HepG2 (cell line): Measurements from ENCODE around the gene C1orf141. TPM values are rescaled to one million over a fixed set of nuclear protein-coding genes. Genes with fewer than 3 reads are reported as not detected.

ENCODE experiments used
- ATF1 ChIP-seq: IDR thresholded peaks from 2 replicates; pipeline ENCODE4 v1.6.1; 2016; ENCODE audit warnings: mild to moderate bottlenecking, control low read depth
- ELF1 ChIP-seq: sonication (generic); formaldehyde crosslinking; IDR thresholded peaks from 2 replicates; pipeline ENCODE4 v1.4.0; 2020; ENCODE audit warnings: missing genetic modification reagents
- MEIS2 ChIP-seq: sonication (generic); formaldehyde crosslinking; IDR thresholded peaks from 2 replicates; pipeline ENCODE4 v1.9.0; 2021; ENCODE audit warnings: mild to moderate bottlenecking, missing genetic modification reagents
- TEAD3 ChIP-seq: optimal IDR thresholded peaks from 2 replicates; pipeline ENCODE3; 2016; ENCODE audit warnings: borderline replicate concordance
- ZFP41 ChIP-seq: sonication (generic); formaldehyde crosslinking; IDR thresholded peaks from 2 replicates; pipeline ENCODE4 v1.4.0; 2020; ENCODE audit warnings: mild to moderate bottlenecking, missing genetic modification reagents, borderline replicate concordance
- ZFYVE20 ChIP-seq: sonication (generic); formaldehyde crosslinking; IDR thresholded peaks from 2 replicates; pipeline ENCODE4 v1.8.0; 2023; ENCODE audit warnings: low read depth, mild to moderate bottlenecking, moderate library complexity, missing genetic modification reagents, borderline replicate concordance
- ZMYM3 ChIP-seq: sonication (generic); formaldehyde crosslinking; IDR thresholded peaks from 2 replicates; pipeline ENCODE4 v1.5.1; 2020; ENCODE audit warnings: mild to moderate bottlenecking, missing genetic modification reagents
- ZNF547 ChIP-seq: sonication (generic); formaldehyde crosslinking; IDR thresholded peaks from 2 replicates; pipeline ENCODE4 v1.5.1; 2020; ENCODE audit warnings: mild to moderate bottlenecking, missing genetic modification reagents
- ZNF605 ChIP-seq: sonication (generic); formaldehyde crosslinking; IDR thresholded peaks from 2 replicates; pipeline ENCODE4 v1.8.0; 2022; ENCODE audit warnings: mild to moderate bottlenecking, missing genetic modification reagents
- ZNF724P ChIP-seq: sonication (generic); formaldehyde crosslinking; IDR thresholded peaks from 2 replicates; pipeline ENCODE4 v1.8.0; 2022; ENCODE audit warnings: missing genetic modification reagents, borderline replicate concordance
- ZNF747 ChIP-seq: sonication (generic); formaldehyde crosslinking; IDR thresholded peaks from 2 replicates; pipeline ENCODE4 v1.8.1; 2023; ENCODE audit warnings: missing genetic modification reagents, mild to moderate bottlenecking, borderline replicate concordance
- ZNF816 ChIP-seq: sonication (generic); formaldehyde crosslinking; IDR thresholded peaks from 2 replicates; pipeline ENCODE4 v1.8.0; 2022; ENCODE audit warnings: missing genetic modification reagents, mild to moderate bottlenecking, borderline replicate concordance
- polyA plus RNA-seq, 8 experiments: library from polyadenylated mRNA; depleted of rRNA in 3 of 8; stranded (reverse) in 7 of 8; unstranded in 1 of 8; fragments of >200 nt; fragmentation: Illumina TruSeq in 4 of 8; extraction: Trizol in 4 of 8; gene quantifications; 2 replicates each; pipeline versions ENCODE4 v1.2.1 to v1.2.3, GENCODE V29; 2011 to 2016; ENCODE audit warnings: low read depth in 4 of 8, missing spikeins in 1 of 8, mixed read lengths in 1 of 8; ENCODE audit not compliant: insufficient read depth in 1 of 8
- total RNA-seq, 5 experiments: library from RNA; depleted of rRNA; stranded (reverse); fragments of >200 nt; fragmentation: Illumina TruSeq; extraction: Trizol; gene quantifications; 2 replicates each; pipeline ENCODE4 v1.2.3, GENCODE V29; 2016; ENCODE audit warnings: low read depth in 1 of 5
- TF ChIP-seq, protein P1 (sequence below): sonication (generic); formaldehyde crosslinking; IDR thresholded peaks from 2 replicates; pipeline ENCODE4; 2020; ENCODE audit warnings: missing genetic modification reagents, mild to moderate bottlenecking, borderline replicate concordance
- TF ChIP-seq, protein P2 (sequence below): sonication (generic); formaldehyde crosslinking; IDR thresholded peaks from 2 replicates; pipeline ENCODE4 v1.5.0; 2020; ENCODE audit warnings: missing genetic modification reagents
- TF ChIP-seq, protein P3 (sequence below): sonication (generic); formaldehyde crosslinking; IDR thresholded peaks from 2 replicates; pipeline ENCODE4 v1.4.0; 2020; ENCODE audit warnings: low read depth, missing genetic modification reagents
- TF ChIP-seq, protein P4 (sequence below): sonication (generic); formaldehyde crosslinking; IDR thresholded peaks from 2 replicates; pipeline ENCODE4 v1.9.0; 2021; ENCODE audit warnings: missing genetic modification reagents, borderline replicate concordance

Gene C1orf141
- total and polyA plus RNA-seq, 2 of the 13 experiments (the other 11 are each of a cell fraction or from before 2014, with no cell fraction given), result not detected

DNA sequence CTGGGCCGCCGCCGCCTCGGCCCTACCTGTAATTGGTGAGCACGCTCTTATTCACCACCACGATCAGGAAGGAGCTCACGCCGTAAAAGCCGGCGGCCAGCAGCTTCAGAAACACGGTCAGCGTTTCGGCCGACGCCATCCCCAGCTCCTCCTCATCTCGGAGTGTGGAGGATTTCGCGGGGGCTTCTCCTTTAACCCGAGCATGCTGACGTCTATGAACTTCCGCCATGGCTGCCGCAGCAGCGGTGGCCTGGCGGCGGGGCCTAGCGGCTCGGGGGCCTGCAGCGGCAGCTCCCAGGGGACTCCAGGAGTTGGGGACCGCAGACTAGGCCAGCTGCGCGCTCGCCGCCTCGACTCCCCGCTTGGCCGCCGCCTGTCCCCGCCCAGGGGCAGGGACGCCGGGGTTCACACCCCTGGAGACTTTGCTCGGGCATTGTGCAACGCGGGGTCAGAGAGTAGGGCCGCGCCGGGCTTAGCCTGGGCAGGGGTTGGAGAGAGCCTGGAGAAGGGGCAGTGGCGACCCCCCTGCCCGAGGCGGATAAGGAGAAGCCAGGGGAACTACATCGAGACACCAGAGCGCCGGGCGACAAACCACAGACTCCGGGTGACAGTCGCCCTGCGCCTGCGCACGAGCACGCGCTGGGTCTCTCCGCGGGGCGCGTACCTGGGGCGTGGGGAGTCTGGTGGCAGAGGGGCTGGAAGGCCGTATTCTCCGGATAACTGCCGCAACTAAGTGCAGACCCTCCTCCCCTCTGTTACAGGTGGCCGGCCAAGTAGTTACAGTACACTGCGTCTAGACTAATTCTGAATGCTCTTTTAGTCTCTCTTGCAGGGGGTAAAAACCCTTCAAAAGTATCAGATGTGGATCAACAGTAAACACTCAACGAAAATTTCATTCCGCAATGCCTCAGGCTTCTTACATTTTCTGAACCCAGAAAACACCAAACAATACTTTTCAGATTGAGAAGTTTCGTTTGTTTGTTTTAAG lies 80.7 kb downstream of the C1orf141 start, which contains the start of gene SLC35D1 (continued):
- TF ChIP-seq, protein P1, sequence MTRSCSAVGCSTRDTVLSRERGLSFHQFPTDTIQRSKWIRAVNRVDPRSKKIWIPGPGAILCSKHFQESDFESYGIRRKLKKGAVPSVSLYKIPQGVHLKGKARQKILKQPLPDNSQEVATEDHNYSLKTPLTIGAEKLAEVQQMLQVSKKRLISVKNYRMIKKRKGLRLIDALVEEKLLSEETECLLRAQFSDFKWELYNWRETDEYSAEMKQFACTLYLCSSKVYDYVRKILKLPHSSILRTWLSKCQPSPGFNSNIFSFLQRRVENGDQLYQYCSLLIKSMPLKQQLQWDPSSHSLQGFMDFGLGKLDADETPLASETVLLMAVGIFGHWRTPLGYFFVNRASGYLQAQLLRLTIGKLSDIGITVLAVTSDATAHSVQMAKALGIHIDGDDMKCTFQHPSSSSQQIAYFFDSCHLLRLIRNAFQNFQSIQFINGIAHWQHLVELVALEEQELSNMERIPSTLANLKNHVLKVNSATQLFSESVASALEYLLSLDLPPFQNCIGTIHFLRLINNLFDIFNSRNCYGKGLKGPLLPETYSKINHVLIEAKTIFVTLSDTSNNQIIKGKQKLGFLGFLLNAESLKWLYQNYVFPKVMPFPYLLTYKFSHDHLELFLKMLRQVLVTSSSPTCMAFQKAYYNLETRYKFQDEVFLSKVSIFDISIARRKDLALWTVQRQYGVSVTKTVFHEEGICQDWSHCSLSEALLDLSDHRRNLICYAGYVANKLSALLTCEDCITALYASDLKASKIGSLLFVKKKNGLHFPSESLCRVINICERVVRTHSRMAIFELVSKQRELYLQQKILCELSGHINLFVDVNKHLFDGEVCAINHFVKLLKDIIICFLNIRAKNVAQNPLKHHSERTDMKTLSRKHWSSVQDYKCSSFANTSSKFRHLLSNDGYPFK, result peak; percentile 66
- TF ChIP-seq ZMYM3 (peak; percentile 43), ZNF816 (CRISPR knock-in tag) (peak; percentile 61; the same call in 1 of the 2 replicates), ZFP41 (CRISPR knock-in tag) (peak; percentile 69; the same call in 1 of the 2 replicates), ATF1 (no peak), ZNF547 (CRISPR knock-in tag) (peak; percentile 47; the same call in 1 of the 2 replicates), TEAD3 (CRISPR knock-in tag) (no peak), ZNF747 (CRISPR knock-in tag) (peak; percentile 96; the same call in 1 of the 2 replicates), ELF1 (CRISPR knock-in tag) (no peak), ZNF605 (CRISPR knock-in tag) (no peak), ZFYVE20 (CRISPR knock-in tag) (0 out of 2 replicates have a peak, but pooled peaks have one; percentile 37), MEIS2 (no peak; the same call in 1 of the 2 replicates), ZNF724P (CRISPR knock-in tag) (no peak)
- TF ChIP-seq, protein P2, sequence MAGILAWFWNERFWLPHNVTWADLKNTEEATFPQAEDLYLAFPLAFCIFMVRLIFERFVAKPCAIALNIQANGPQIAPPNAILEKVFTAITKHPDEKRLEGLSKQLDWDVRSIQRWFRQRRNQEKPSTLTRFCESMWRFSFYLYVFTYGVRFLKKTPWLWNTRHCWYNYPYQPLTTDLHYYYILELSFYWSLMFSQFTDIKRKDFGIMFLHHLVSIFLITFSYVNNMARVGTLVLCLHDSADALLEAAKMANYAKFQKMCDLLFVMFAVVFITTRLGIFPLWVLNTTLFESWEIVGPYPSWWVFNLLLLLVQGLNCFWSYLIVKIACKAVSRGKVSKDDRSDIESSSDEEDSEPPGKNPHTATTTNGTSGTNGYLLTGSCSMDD (CRISPR knock-in tag), result no peak
- TF ChIP-seq, protein P3, sequence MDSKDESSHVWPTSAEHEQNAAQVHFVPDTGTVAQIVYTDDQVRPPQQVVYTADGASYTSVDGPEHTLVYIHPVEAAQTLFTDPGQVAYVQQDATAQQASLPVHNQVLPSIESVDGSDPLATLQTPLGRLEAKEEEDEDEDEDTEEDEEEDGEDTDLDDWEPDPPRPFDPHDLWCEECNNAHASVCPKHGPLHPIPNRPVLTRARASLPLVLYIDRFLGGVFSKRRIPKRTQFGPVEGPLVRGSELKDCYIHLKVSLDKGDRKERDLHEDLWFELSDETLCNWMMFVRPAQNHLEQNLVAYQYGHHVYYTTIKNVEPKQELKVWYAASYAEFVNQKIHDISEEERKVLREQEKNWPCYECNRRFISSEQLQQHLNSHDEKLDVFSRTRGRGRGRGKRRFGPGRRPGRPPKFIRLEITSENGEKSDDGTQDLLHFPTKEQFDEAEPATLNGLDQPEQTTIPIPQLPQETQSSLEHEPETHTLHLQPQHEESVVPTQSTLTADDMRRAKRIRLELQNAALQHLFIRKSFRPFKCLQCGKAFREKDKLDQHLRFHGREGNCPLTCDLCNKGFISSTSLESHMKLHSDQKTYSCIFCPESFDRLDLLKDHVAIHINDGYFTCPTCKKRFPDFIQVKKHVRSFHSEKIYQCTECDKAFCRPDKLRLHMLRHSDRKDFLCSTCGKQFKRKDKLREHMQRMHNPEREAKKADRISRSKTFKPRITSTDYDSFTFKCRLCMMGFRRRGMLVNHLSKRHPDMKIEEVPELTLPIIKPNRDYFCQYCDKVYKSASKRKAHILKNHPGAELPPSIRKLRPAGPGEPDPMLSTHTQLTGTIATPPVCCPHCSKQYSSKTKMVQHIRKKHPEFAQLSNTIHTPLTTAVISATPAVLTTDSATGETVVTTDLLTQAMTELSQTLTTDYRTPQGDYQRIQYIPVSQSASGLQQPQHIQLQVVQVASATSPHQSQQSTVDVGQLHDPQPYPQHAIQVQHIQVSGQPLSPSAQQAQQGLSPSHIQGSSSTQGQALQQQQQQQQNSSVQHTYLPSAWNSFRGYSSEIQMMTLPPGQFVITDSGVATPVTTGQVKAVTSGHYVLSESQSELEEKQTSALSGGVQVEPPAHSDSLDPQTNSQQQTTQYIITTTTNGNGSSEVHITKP (CRISPR knock-in tag), result peak; percentile 65; the same call in 1 of the 2 replicates
- TF ChIP-seq, protein P4, sequence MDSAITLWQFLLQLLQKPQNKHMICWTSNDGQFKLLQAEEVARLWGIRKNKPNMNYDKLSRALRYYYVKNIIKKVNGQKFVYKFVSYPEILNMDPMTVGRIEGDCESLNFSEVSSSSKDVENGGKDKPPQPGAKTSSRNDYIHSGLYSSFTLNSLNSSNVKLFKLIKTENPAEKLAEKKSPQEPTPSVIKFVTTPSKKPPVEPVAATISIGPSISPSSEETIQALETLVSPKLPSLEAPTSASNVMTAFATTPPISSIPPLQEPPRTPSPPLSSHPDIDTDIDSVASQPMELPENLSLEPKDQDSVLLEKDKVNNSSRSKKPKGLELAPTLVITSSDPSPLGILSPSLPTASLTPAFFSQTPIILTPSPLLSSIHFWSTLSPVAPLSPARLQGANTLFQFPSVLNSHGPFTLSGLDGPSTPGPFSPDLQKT (CRISPR knock-in tag), result no peak
